RCC 7860 (cell line): ENCODE data around the gene ADH1B.
"Not testable (repeated sequence)": the region's sequence is repeated elsewhere in the genome, so short reads cannot be mapped to it uniquely, and the experiment has no call there.

Experiments used
- DNase-seq: peaks from one replicate; pipeline ENCODE4 v3.0.0-alpha.2; 2015; ENCODE audit warnings: low spot score
- FAIRE-seq: peaks from 2 replicates; lab custom pipeline; 2012; peaks lifted over from hg19 to GRCh38; lab: Jason Lieb, UNC

ADH1B gene

DNA sequence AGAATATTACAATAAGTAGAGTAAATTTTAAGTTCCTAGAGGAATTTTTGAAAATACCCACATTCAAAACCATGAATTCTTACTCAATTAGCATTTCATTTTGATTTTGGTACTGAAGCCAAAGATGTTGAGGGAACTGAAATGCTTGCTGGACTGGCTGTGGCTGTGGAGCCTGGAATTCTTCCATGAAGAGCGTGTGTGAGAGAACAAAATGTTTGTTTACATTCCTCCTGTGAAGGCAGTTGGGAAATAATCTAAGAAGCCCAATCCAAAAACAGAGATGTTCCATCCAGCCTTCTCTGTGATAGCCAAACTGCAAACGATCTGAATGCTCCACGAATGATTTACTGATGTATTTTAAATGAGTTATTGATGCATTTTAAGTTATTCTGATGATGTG lies 3.8 kb upstream of the ADH1B start:
- no peak for DNase-seq
- FAIRE-seq = no peak

GRCh38 chr4:99324361-99324760 lies 3.2 kb upstream of the ADH1B start:
- no peak for FAIRE-seq
- no peak for DNase-seq

GRCh38 chr4:99323756-99324155 lies 2.6 kb upstream of the ADH1B start:
- FAIRE-seq = no peak

GRCh38 chr4:99317811-99318210 lies 3.4 kb downstream of the ADH1B start:
- DNase-seq, FAIRE-seq: not testable (repeated sequence)

More at GRCh38 chr4:99323756-99324155, 2.6 kb upstream of the ADH1B start:
- no peak for DNase-seq

GRCh38 chr4:99317354-99317753 lies 3.8 kb downstream of the ADH1B start:
- no peak for FAIRE-seq
- DNase-seq = no peak

- DNase-seq (no peak), FAIRE-seq (no peak)
Observed at GRCh38 chr4:99315839-99316238, 5.4 kb downstream of the ADH1B start.

DNA sequence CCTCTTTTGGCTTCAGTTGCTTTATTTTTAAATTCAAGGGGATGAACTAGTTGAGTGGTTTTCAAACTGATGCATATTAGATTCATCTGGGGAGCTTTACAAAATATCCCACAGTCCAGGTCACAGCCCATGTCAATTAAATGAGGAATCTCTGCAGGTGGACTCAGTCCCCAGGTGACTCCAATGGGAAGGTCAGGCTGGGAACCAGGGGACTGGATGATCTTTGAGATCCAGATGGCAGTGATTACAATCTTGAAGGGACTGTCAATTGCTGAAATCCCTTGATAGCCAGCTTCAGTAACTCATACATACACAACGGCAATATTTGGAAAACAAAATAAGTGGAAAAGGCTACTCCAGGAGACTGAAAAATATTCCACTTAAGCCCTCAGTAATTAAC lies 7.0 kb downstream of the ADH1B start:
- FAIRE-seq (no peak), DNase-seq (no peak)

DNA sequence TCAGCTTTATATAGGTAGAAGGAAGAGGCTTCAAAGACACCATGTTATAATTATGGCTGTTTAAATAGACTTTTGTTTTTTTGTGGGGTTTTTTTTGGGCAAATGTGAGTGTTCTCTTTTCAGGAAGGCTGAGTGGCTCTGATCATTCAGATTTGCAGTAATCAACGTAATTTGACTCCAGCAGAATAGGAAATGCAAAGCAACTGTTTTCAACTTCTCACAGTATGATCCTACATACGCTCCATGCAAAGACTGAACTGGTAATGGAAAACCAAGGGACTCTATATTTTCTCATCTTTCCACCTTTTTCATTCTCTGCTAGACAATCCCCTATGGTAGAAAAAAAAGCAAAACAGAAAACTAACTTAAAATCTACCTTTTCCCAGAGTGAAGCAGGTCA lies 10.8 kb downstream of the ADH1B start:
- DNase-seq (no peak), FAIRE-seq (no peak)

- no peak for FAIRE-seq
Observed at GRCh38 chr4:99305638-99306400, 15.4 kb downstream of the ADH1B start.

DNA sequence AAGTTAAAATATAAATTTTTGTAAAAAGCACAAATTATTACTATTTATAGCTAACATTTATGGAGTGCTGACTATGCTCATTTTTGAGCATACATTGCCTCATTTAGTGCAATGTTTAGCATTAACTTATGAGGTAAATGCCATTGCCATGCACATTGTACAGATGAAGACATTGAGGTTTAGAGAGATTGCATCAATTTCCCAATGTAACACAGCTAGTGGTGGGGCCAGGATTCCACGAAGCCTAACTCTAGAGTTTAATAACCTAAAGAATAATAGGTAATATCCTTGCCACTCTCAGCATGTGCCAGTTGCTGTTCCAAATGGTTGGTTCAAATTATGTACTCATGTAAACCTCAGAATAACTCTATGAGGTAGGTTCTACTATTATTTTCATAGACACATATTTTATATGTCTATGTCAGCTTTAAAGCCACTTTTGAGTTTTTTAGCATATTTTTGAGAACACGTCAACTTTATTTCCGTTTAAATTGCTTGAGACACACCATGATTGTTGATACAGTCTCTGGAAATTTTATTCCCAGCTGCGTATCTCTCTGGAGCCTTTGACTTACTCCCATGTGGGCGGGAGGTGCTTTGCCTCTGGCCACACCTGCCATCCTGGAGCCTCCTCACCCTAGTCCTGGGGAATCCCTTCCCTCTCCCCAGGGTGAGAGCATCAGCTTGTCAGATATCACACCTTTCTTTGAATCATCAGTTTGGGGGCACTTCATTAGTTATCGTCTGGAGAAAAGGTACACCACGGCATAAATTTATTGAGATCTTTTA lies 19.6 kb downstream of the ADH1B start:
- DNase-seq = no peak
- FAIRE-seq = no peak

More at GRCh38 chr4:99305638-99306400, 15.4 kb downstream of the ADH1B start:
- DNase-seq = no peak

- no peak for FAIRE-seq
- no peak for DNase-seq
Observed at GRCh38 chr4:99300934-99301333, 20.3 kb downstream of the ADH1B start.

GRCh38 chr4:99293357-99293756 lies 27.8 kb downstream of the ADH1B start:
- FAIRE-seq (no peak), DNase-seq (no peak)

DNA sequence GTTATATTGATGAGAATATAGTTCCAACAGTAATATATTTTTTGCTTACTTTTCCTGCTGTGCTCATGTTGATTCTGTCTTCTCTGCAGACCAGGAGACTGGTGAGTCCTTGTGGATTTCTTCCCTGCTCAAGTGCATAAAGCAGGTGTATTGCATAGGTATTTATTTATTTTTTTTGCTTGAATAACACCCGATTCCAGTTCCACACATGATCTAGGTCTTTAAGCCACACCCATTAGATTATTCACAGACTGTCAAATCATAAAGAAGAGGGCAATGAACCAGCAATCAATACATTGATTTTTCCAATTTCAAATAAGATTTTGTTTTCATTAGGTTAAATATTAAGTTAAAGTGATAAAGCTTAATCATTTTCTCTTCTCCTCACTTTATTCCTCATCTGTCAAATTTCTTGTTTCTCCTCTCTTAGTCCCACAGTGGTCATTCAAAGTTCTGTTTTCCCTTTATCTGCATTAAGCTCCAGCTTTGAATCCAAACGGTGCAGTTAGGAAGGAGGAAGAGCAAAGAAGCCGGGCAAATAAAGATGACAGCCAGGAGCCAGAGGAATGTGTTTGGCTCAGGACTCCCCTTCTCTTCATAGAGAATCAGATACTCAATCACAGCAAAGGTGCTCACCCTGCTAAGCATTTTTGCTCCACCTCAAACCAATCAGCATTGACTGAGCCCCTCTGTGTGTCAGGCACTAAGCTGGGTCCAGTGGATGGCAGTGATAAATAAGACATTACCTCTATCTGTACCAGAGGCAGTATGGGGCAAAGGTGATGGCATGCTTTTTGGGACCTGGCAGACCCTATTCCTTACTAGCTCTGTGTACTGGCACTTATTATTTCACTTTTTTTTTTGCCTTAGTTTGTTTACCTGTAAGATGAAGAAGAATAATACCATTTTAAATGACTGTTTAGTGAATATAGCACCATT lies 30.1 kb downstream of the ADH1B start, which contains the start of gene ADH1A:
ADH1A (minus strand) TSS at position 138 of the 939 bp plus-strand sequence; CDS start at position 67, 71 bp downstream.
- FAIRE-seq = no peak
- no peak for DNase-seq

DNA sequence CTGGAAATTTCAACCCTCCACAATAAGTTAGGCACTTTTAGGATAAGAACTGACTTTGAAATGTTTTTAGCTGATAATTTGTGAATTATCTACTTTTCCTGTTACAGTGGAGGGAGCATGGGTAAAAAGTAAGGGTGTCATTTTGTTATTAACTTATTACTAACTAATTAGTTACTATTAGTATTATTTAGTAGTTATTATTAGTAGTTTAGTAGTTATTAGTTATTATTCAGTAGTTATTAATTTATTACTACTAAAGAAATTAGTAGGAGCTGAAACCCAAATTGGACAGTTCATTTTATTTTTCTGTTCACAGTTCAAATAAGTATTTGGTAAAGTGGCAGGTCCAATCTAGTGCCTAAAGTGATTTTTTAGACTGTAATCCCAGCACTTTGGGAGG lies 35.8 kb downstream of the ADH1B start:
- FAIRE-seq (no peak), DNase-seq (no peak)

DNA sequence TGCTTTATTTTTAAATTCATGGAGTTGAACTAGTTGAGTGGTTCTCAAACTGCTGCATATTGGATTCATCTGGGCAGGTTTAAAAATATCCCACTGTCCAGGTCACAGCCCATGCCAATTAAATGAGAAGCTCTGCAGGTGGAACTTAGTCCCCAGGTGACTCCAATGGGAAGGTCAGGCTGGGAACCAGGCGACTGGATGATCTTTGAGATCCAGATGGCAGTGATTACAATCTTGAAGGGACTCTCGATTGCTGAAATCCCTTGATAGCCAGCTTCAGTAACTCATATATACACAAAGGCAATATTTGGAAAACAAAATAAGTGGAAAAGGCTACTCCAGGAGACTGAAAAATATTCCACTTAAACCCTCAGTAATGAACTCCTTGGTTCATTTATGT lies 38.5 kb downstream of the ADH1B start:
- no peak for FAIRE-seq
- DNase-seq = no peak

DNA sequence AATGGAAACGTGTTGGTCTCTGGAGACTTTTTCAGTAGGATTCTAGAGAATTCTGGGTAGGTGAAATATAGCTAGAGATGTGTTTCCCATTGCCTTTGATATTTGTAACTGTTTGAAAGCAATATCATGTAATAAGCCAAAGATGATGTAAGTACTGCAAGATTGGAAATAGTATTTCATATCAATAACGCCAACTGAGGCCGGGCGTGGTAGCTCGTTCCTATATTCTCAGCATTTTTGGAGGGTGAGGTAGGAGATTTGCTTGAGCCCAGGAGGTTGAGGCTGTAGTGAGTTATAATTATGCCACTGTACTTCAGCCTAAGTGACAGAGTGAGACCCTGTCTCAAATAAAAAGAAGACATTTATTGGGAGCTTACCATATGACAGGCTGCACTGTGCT lies 39.9 kb downstream of the ADH1B start:
- DNase-seq (no peak), FAIRE-seq (no peak)

- FAIRE-seq = no peak
- DNase-seq = no peak
Observed at GRCh38 chr4:99276417-99276816, 44.8 kb downstream of the ADH1B start.

DNA sequence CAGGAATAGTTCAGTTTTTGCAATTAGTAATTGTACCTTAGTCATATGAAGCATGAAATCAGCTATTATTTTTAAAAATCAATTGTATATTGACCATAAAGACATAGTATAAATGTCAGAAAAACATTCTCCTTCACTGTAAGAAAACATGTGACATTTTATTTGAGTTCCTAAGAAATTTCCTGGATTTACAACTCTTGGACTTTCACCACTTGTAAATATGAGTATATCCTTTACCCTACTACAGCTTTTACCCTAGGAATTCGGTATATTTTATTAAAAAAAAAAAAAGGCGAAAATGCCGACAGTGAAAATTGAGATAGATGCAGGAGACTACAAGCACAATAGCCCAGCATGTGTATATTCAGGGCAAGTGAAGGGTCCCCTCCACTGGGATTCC lies 45.3 kb downstream of the ADH1B start:
- FAIRE-seq (no peak), DNase-seq (no peak)

DNA sequence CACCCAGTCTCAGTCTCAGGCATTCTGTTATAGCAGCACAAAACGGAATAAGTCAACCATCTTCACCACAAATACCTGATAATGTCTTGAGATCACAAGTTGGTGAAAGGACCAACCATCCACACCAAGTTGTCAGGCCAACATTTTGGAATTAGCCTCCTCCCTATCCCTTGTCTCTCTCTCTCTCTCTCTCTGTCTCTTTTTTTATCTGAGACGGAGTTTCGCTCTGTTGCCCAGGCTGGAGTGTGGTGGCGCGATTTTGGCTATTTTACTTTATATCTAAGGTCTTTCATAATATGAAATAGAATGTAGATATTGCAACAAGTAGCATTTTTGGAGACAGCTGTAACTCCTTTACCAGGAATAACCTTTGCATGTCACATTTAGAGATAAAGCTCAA lies 46.2 kb downstream of the ADH1B start:
- FAIRE-seq (no peak), DNase-seq (no peak)

DNA sequence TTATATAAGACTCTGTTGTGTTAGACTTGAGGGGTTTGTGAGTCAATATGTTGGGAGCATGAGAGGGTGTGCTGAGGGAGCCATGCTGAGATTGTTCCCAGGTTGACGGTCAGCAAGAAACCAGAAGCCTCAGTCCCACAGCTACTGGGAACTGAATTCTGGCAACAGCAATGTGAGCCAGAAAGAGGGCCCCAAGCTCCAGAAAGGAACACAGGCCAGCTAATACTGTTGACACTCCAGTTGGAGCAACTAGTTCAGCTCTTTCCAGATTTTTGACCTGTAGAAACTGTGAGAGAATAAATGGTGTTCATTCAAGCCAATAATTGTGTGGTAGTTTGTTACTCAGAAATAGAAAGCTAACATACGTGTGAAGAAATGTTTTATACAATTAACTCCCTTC lies 47.5 kb downstream of the ADH1B start:
- FAIRE-seq = no peak
- no peak for DNase-seq

DNA sequence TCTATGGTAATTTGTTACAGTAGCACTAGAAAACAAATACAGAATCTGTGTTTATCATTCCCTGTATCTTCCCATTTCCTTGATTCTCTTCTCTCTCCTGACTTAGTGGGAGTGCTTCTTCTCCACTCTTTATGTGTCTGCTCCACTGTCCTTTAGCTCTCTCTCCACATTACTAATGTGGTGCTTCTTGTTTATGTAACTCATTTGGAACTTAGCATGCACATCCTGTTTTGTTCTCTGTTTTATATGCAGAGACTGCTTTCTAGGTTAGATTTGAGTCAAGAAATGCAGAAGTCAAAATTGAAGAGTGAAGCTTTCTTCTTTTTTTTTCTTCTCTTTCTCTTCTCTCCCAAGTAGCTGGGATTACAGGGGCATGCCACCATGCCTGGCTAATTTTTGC lies 56.3 kb downstream of the ADH1B start:
- no peak for FAIRE-seq
- no peak for DNase-seq
